Skeletal muscle tissue (tissue), 4 donors: Measurements from ENCODE around the gene TENM4. TPM values are rescaled to one million over a fixed set of nuclear protein-coding genes. Genes with fewer than 3 reads are reported as not detected.

ENCODE experiments used
- H3K27ac ChIP-seq: one replicate; pipeline ENCODE4 v1.7.0; 2013; ENCODE audit warnings: mild to moderate bottlenecking, low read depth, low read length, inconsistent platforms
- H3K27me3 ChIP-seq, 3 donors: one replicate each; pipeline ENCODE4 v1.7.0; 2013; ENCODE audit warnings: low read length in 3 of 3; ENCODE audit not compliant: control insufficient read depth in 3 of 3, insufficient read depth in 3 of 3
- H3K36me3 ChIP-seq, 3 donors: one replicate each; pipeline ENCODE4 v1.7.0; 2013; ENCODE audit warnings: low read length in 3 of 3; ENCODE audit not compliant: control insufficient read depth in 3 of 3, insufficient read depth in 3 of 3
- H3K4me1 ChIP-seq, 3 donors: one replicate each; pipeline ENCODE4 v1.7.0; 2013; ENCODE audit warnings: low read length in 3 of 3, mild to moderate bottlenecking in 3 of 3; ENCODE audit not compliant: control insufficient read depth in 3 of 3, insufficient read depth in 3 of 3
- H3K4me3 ChIP-seq, 3 donors: one replicate each; pipeline ENCODE4 v1.7.0; 2013; ENCODE audit warnings: low read length in 3 of 3
- H3K9ac ChIP-seq, 3 donors: one replicate each; pipeline ENCODE4 v1.7.0; 2013; ENCODE audit warnings: low read length in 3 of 3, mild to moderate bottlenecking in 3 of 3, moderate library complexity in 2 of 3, low read depth in 1 of 3
- H3K9me3 ChIP-seq, 3 donors: one replicate each; pipeline ENCODE4 v1.7.0; 2013; ENCODE audit warnings: low read length in 3 of 3; ENCODE audit not compliant: control insufficient read depth in 3 of 3
- total RNA-seq: library from RNA; depleted of rRNA; stranded (reverse); fragments of >200 nt; gene quantifications from one replicate; pipeline ENCODE4 v1.2.3, GENCODE V29; 2014
- donor health status: Osteomylitis.

TENM4 gene
- total RNA-seq, 1 donor from 2014 or later = 18.3 TPM

GRCh38 chr11:78784321-78785061, 656.3 kb downstream of the TENM4 start:
- Histone ChIP-seq H3K9ac (no peak overlapping the region), H3K4me1 (no peaks in the 10 kb centered on the region), H3K36me3 (no peaks in the 10 kb centered on the region), H3K9me3 (no peaks in the 10 kb centered on the region), H3K4me3 (no peak overlapping the region), H3K27me3 (no peaks in the 10 kb centered on the region), H3K27ac (no peak overlapping the region)

DNA sequence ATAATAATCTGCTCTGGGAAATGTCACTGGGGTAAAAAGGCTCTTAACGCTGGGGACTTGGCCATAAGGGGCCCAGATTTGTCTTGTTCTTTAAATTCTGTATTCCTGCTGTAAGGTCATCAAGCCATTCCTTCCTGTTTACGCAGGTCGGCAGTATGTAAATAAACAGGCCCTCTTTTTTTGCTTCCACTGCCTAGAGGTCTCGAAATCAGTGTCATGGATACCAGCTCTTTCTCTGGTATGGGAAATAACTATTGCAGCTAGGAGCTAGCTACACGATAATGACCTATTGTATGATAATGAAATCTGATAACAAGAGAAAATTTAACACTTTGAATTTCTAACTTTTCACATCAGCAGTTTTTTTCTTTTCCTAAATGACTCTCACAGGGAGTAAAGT, 657.0 kb downstream of the TENM4 start:
- Histone ChIP-seq H3K9me3 (no peaks in the 10 kb centered on the region), H3K4me1 (no peaks in the 10 kb centered on the region), H3K27me3 (no peaks in the 10 kb centered on the region), H3K9ac (no peak overlapping the region), H3K36me3 (no peaks in the 10 kb centered on the region), H3K4me3 (no peak overlapping the region), H3K27ac (no peak overlapping the region)

GRCh38 chr11:78783301-78783700, 657.5 kb downstream of the TENM4 start:
- no peaks in the 10 kb centered on the region for H3K36me3 ChIP-seq
- no peak overlapping the region for H3K4me3 ChIP-seq
- H3K9me3 ChIP-seq = no peaks in the 10 kb centered on the region
- no peak overlapping the region for H3K27ac ChIP-seq
- H3K9ac ChIP-seq = no peak overlapping the region
- no peaks in the 10 kb centered on the region for H3K4me1 ChIP-seq
- no peaks in the 10 kb centered on the region for H3K27me3 ChIP-seq

- H3K36me3 ChIP-seq = no peaks in the 10 kb centered on the region
- no peaks in the 10 kb centered on the region for H3K27me3 ChIP-seq
- no peaks in the 10 kb centered on the region for H3K4me1 ChIP-seq
- H3K9ac ChIP-seq = no peak overlapping the region
- H3K27ac ChIP-seq = no peak overlapping the region
- H3K9me3 ChIP-seq = no peaks in the 10 kb centered on the region
- no peak overlapping the region for H3K4me3 ChIP-seq
Measured at GRCh38 chr11:78782725-78783124, 658.1 kb downstream of the TENM4 start.

DNA sequence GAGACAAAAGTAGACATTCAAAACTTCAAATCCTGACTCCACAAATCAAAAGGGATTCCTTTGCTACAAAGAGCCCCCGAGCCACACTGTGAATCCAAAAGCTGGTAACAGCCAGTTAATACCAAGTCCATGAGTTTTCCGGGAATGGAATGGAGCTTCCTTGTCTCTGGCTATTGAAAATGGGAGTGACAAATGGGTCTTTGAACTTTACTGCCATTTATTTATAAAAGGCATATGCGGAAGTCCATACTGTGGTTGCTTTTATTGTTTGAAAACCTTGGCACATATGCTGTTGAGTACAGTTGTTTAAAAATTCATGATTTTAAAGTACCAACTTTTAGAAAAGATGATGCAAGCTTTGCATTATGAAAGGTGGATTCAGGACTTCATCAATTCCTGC, 659.9 kb downstream of the TENM4 start:
- H3K27ac ChIP-seq = no peak overlapping the region
- no peaks in the 10 kb centered on the region for H3K9me3 ChIP-seq
- H3K9ac ChIP-seq = no peak overlapping the region
- no peaks in the 10 kb centered on the region for H3K4me1 ChIP-seq
- no peaks in the 10 kb centered on the region for H3K27me3 ChIP-seq
- H3K4me3 ChIP-seq = no peak overlapping the region
- no peaks in the 10 kb centered on the region for H3K36me3 ChIP-seq

GRCh38 chr11:78773492-78773891, 667.3 kb downstream of the TENM4 start:
- Histone ChIP-seq H3K9ac (no peak overlapping the region), H3K9me3 (no peaks in the 10 kb centered on the region), H3K27ac (no peak overlapping the region), H3K36me3 (no peaks in the 10 kb centered on the region), H3K27me3 (no peaks in the 10 kb centered on the region), H3K4me3 (no peak overlapping the region), H3K4me1 (no peaks in the 10 kb centered on the region)

DNA sequence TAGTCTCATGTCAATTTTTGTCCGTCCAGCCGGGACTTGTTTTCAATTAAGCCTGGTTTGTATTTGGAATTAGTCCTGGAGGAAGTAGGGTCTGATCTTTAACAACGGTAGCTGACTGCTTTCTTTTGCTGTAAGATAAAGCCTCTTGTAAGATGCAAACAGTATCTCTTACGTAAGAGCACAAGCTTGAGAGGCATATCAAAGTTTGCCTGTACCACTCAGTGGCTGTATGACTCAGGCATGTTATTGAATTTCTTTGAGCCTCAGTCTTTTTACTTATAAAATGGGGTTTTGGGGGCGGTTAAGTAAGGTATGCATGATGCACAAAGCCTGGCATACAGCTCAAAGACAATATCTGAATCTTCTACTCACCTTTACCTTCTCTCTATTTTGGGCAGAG, 667.8 kb downstream of the TENM4 start:
- H3K4me1 ChIP-seq = no peaks in the 10 kb centered on the region

GRCh38 chr11:78772186-78772585, 668.6 kb downstream of the TENM4 start:
- H3K4me1 ChIP-seq = no peaks in the 10 kb centered on the region
- H3K36me3 ChIP-seq = no peaks in the 10 kb centered on the region
- H3K9ac ChIP-seq = no peak overlapping the region
- no peak overlapping the region for H3K27ac ChIP-seq
- no peaks in the 10 kb centered on the region for H3K9me3 ChIP-seq
- no peaks in the 10 kb centered on the region for H3K27me3 ChIP-seq
- H3K4me3 ChIP-seq = no peak overlapping the region

More for the DNA sequence above, 667.8 kb downstream of the TENM4 start:
- no peak overlapping the region for H3K9ac ChIP-seq
- no peak overlapping the region for H3K4me3 ChIP-seq
- no peak overlapping the region for H3K27ac ChIP-seq
- no peaks in the 10 kb centered on the region for H3K9me3 ChIP-seq
- H3K27me3 ChIP-seq = no peaks in the 10 kb centered on the region
- H3K36me3 ChIP-seq = no peaks in the 10 kb centered on the region

DNA sequence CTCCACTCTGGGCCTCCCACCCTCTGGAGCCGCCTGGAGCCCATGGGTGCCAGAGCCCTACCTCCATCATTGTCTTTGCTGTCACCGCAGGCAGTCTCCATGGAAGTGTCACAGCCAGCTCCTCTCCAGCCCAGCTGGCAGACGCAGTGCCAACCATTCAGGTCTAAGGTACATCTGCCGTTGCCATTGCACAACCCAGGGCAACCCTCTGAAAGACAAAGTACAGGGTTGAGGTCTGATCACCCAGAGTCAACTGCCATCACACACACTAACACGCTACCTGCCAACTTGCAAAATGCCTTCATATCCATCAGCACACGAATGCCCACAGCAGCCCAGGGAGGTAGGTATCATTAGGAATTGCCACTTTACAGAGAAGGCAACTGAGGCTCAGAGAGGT, 669.9 kb downstream of the TENM4 start:
- H3K36me3 ChIP-seq = no peaks in the 10 kb centered on the region
- H3K27me3 ChIP-seq = no peaks in the 10 kb centered on the region
- no peak overlapping the region for H3K9ac ChIP-seq
- H3K4me1 ChIP-seq = no peaks in the 10 kb centered on the region
- no peak overlapping the region for H3K4me3 ChIP-seq
- H3K27ac ChIP-seq = no peak overlapping the region
- H3K9me3 ChIP-seq = no peaks in the 10 kb centered on the region

GRCh38 chr11:78768971-78769370, 671.9 kb downstream of the TENM4 start:
- no peaks in the 10 kb centered on the region for H3K4me1 ChIP-seq
- no peak overlapping the region for H3K27ac ChIP-seq
- H3K27me3 ChIP-seq = no peaks in the 10 kb centered on the region
- H3K36me3 ChIP-seq = no peaks in the 10 kb centered on the region
- H3K9ac ChIP-seq = no peak overlapping the region
- H3K4me3 ChIP-seq = no peak overlapping the region
- no peaks in the 10 kb centered on the region for H3K9me3 ChIP-seq
